HG03159 (cell line): ENCODE results near the gene PBX3.

ENCODE experiments used
- ATAC-seq: cut with Tn5 transposase; IDR thresholded peaks from one replicate; pipeline ENCODE4 v1.9.1; 2021; ENCODE audit warnings: mild to moderate bottlenecking, moderate library complexity; ENCODE audit not compliant: unreplicated experiment

PBX3 gene

GRCh38 chr9:125932746-125933455, 185.7 kb downstream of the PBX3 start:
- ATAC-seq, result no peak

- ATAC-seq, result no peak
Observed at GRCh38 chr9:125942125-125942524, 195.0 kb downstream of the PBX3 start.

GRCh38 chr9:125943831-125944230, 196.7 kb downstream of the PBX3 start:
- ATAC-seq, result no peak

- no peak for ATAC-seq
Observed at GRCh38 chr9:125946397-125946796, 199.2 kb downstream of the PBX3 start.

- ATAC-seq, result no peak
Observed at GRCh38 chr9:125948887-125949596, 201.9 kb downstream of the PBX3 start.

GRCh38 chr9:125949703-125950460, 202.7 kb downstream of the PBX3 start:
- ATAC-seq, result no peak

- ATAC-seq, result no peak
Observed at GRCh38 chr9:125950880-125951471, 203.8 kb downstream of the PBX3 start.

- no peak for ATAC-seq
Observed at GRCh38 chr9:125953314-125954019, 206.3 kb downstream of the PBX3 start.

- no peak for ATAC-seq
Observed at GRCh38 chr9:125956102-125956501, 208.9 kb downstream of the PBX3 start.

- no peak for ATAC-seq
Observed at GRCh38 chr9:125959315-125959714, 212.1 kb downstream of the PBX3 start.

GRCh38 chr9:125959951-125960619, 212.9 kb downstream of the PBX3 start:
- ATAC-seq, result no peak

- ATAC-seq, result no peak
Observed at GRCh38 chr9:125960626-125961025, 213.5 kb downstream of the PBX3 start.

- ATAC-seq, result no peak
Observed at GRCh38 chr9:125961072-125961471, 213.9 kb downstream of the PBX3 start.

GRCh38 chr9:125963932-125964331, 216.8 kb downstream of the PBX3 start:
- no peak for ATAC-seq

- no peak for ATAC-seq
Observed at GRCh38 chr9:125964702-125965225, 217.6 kb downstream of the PBX3 start.

- no peak for ATAC-seq
Observed at GRCh38 chr9:125965477-125965876, 218.3 kb downstream of the PBX3 start.

- no peak for ATAC-seq
Observed at GRCh38 chr9:125966466-125966865, 219.3 kb downstream of the PBX3 start.

GRCh38 chr9:125966959-125967711, 220.0 kb downstream of the PBX3 start:
- ATAC-seq, result no peak

- no peak for ATAC-seq
Observed at GRCh38 chr9:125968714-125969374, 221.7 kb downstream of the PBX3 start.
